Panc1 (cell line): Measurements from ENCODE around the gene IGLL5. TPM values are rescaled to one million over a fixed set of nuclear protein-coding genes. Genes with fewer than 3 reads are reported as not detected.

Source experiments
- ATAC-seq: fragments of 200-7000 bp; cut with Tn5 transposase; 2 replicates; pipeline ENCODE4 v1.9.1; 2020; ENCODE audit warnings: mild to moderate bottlenecking, moderate library complexity
- BruUV-seq: library from RNA; stranded (reverse); fragments of 400-500 nt; replicated peaks from 2 replicates; lab custom pipeline; 2021; lab: Mats Ljungman, UMichigan
- CTCF ChIA-PET: fragments of 300-600 bp; sonication (Branson Sonifier 250); formaldehyde crosslinking; loops from one replicate; lab custom pipeline; 2022; ENCODE audit warnings: antibody characterized with exemption; lab: Charles Lee
- POLR2A ChIA-PET: fragments of 300-600 bp; sonication (Branson Sonifier 250); formaldehyde crosslinking; loops from one replicate; lab custom pipeline; 2022; ENCODE audit warnings: antibody characterized with exemption; lab: Charles Lee
- DNase-seq: peaks from one replicate; pipeline ENCODE4 v3.0.0-alpha.2; 2010; ENCODE audit warnings: low read depth, low spot score
- H3K27ac ChIP-seq: 2 replicates; pipeline ENCODE4 v1.5.1; 2011; ENCODE audit warnings: mild to moderate bottlenecking, low read length, inconsistent platforms
- H3K27me3 ChIP-seq: fragments of 200-500 bp; sonication (Bioruptor generic); 2 replicates; pipeline ENCODE4 v1.6.0; 2014; ENCODE audit warnings: low read length, inconsistent platforms; ENCODE audit not compliant: control insufficient read depth, insufficient read depth
- H3K36me3 ChIP-seq: fragments of 200-500 bp; sonication (Bioruptor generic); 2 replicates; pipeline ENCODE4 v1.5.1; 2014; ENCODE audit warnings: inconsistent platforms, mild to moderate bottlenecking, low read length, moderate library complexity; ENCODE audit not compliant: control insufficient read depth, insufficient read depth
- H3K4me1 ChIP-seq: 2 replicates; pipeline ENCODE4 v1.5.1; 2011; ENCODE audit warnings: inconsistent platforms, mild to moderate bottlenecking, low read length, moderate library complexity; ENCODE audit not compliant: control insufficient read depth, insufficient read depth
- H3K4me3 ChIP-seq, 2 experiments: 2 replicates each; pipeline ENCODE4 v1.5.1; 2011 to 2012; ENCODE audit warnings: low read depth in 2 of 2, low read length in 2 of 2, mild to moderate bottlenecking in 2 of 2, inconsistent platforms in 1 of 2, moderate library complexity in 1 of 2
- H3K9me3 ChIP-seq: fragments of 200-500 bp; sonication (Bioruptor generic); 2 replicates; pipeline ENCODE4 v1.5.1; 2014; ENCODE audit warnings: low read depth, mild to moderate bottlenecking, inconsistent platforms, low read length, moderate library complexity; ENCODE audit not compliant: control insufficient read depth, insufficient read depth
- CTCF ChIP-seq: fragments of 450-650 bp; IDR thresholded peaks from 2 replicates; pipeline ENCODE4 v1.5.1; 2017; ENCODE audit warnings: mild to moderate bottlenecking
- POLR2AphosphoS5 ChIP-seq: IDR thresholded peaks from 2 replicates; pipeline ENCODE4 v1.6.1; 2012; ENCODE audit warnings: mild to moderate bottlenecking, low read depth, low read length, moderate library complexity
- REST ChIP-seq, 2 experiments: IDR thresholded peaks; 2 replicates each; pipeline ENCODE4 v1.6.1; 2011 to 2012; ENCODE audit warnings: low read depth in 2 of 2, control low read depth in 1 of 2, low read length in 1 of 2, mild to moderate bottlenecking in 1 of 2, moderate library complexity in 1 of 2; ENCODE audit not compliant: insufficient read depth in 1 of 2
- SIN3A ChIP-seq: IDR thresholded peaks from 2 replicates; pipeline ENCODE4 v1.6.1; 2012; ENCODE audit warnings: low read depth, mild to moderate bottlenecking, low read length, moderate library complexity, borderline replicate concordance; ENCODE audit not compliant: insufficient read depth
- TCF7L2 ChIP-seq: IDR thresholded peaks from 2 replicates; pipeline ENCODE4 v1.6.1; 2011; ENCODE audit warnings: mild to moderate bottlenecking, low read depth, low read length, inconsistent platforms
- in situ Hi-C: cut with HindIII; loops from 2 replicates; pipeline ENCODE4 v1.10.0; 2016; ENCODE audit warnings: low sequenced_read_pairs, low pct_unique_long_range_greater_than_20kb
- intact Hi-C: fragments of 100-400 bp; cut with micrococcal nuclease; formaldehyde crosslinking; loops from one replicate; pipeline ENCODE4 v1.10.0; 2022; ENCODE audit not compliant: unreplicated experiment
- total RNA-seq: library from RNA; stranded (reverse); gene quantifications from one replicate; pipeline ENCODE4 v1.2.1, GENCODE V29; 2021; ENCODE audit not compliant: unreplicated experiment

The IGLL5 gene
- total RNA-seq, 1 experiment from 2014 or later, result not detected

- no TSS peak for BruUV-seq
- intact Hi-C loops (no loop called here), in situ Hi-C loops (no loop called here)
- no peak overlapping the region for H3K27ac ChIP-seq
- no peak overlapping the region for H3K4me3 ChIP-seq
- H3K36me3 ChIP-seq, result no peaks in the 10 kb centered on the region
- no peaks in the 10 kb centered on the region for H3K9me3 ChIP-seq
- DNase-seq (no peak), ATAC-seq (no peak)
- no peaks in the 10 kb centered on the region for H3K27me3 ChIP-seq
- POLR2A ChIA-PET, result no interaction called here
- H3K4me1 ChIP-seq, result no peaks in the 10 kb centered on the region
- CTCF ChIA-PET, result no interaction called here
- TF ChIP-seq REST (IDR thresholded peaks at IDR 0.05; ENCODE audit: insufficient read depth in 1 of 2, low read depth in 2 of 2, low read length in 1 of 2), result no peak
- TF ChIP-seq TCF7L2, result no peak
- TF ChIP-seq POLR2AphosphoS5, result no peak
- TF ChIP-seq CTCF, result no peak
- TF ChIP-seq SIN3A, result no peak
Measured at GRCh38 chr22:22935056-22935545, 47.5 kb downstream of the IGLL5 start.

GRCh38 chr22:22935546-22936157 is 48.0 kb downstream of the IGLL5 start:
- H3K27ac ChIP-seq, result no peak overlapping the region
- in situ Hi-C loops (no loop called here), intact Hi-C loops (no loop called here)
- no peaks in the 10 kb centered on the region for H3K36me3 ChIP-seq
- H3K4me3 ChIP-seq, result no peak overlapping the region
- no peaks in the 10 kb centered on the region for H3K4me1 ChIP-seq
- ChIA-PET POLR2A (no interaction called here), CTCF (interaction anchor here (0.6 kb wide), 3 partner anchors 19 to 406 kb away, joined by 3 to 6 read pairs (median 4); no protein-coding TSS in a partner anchor)
- no peaks in the 10 kb centered on the region for H3K27me3 ChIP-seq
- ATAC-seq (no peak), DNase-seq (no peak)
- TF ChIP-seq CTCF (no peak), POLR2AphosphoS5 (no peak), REST (IDR thresholded peaks at IDR 0.05; ENCODE audit: insufficient read depth in 1 of 2, low read depth in 2 of 2, low read length in 1 of 2) (no peak), TCF7L2 (no peak), SIN3A (no peak)
- BruUV-seq, result no TSS peak
- H3K9me3 ChIP-seq, result no peaks in the 10 kb centered on the region
